Ishikawa (cell line): ENCODE measurements around the gene RARB.

Experiments used
- EP300 ChIP-seq: IDR thresholded peaks from 2 replicates; pipeline ENCODE4 v1.6.1; 2012; ENCODE audit warnings: borderline replicate concordance
- NFIC ChIP-seq: IDR thresholded peaks from 2 replicates; pipeline ENCODE4 v1.6.1; 2012
- REST ChIP-seq: IDR thresholded peaks from 2 replicates; pipeline ENCODE4 v1.6.1; 2012; ENCODE audit warnings: low read depth, mild to moderate bottlenecking
- TCF12 ChIP-seq: IDR thresholded peaks from 2 replicates; pipeline ENCODE4 v1.6.1; 2012; ENCODE audit warnings: low read depth
- USF1 ChIP-seq: IDR thresholded peaks from 2 replicates; pipeline ENCODE4 v1.6.1; 2012

- TF ChIP-seq REST (no peak), EP300 (no peak), TCF12 (no peak), NFIC (no peak), USF1 (no peak)
Measured at GRCh38 chr3:25384471-25384870, 43.6 kb upstream of the RARB start.
